Measurements from ENCODE around the gene EMP1. TPM values are rescaled to one million over a fixed set of nuclear protein-coding genes. Genes with fewer than 3 reads are reported as not detected.

The EMP1 gene
- total and polyA plus RNA-seq, 2 of the 8 experiments (the other 6 are each of a cell fraction or from before 2014, with no cell fraction given), result 0.17 to 0.65 TPM

DNA sequence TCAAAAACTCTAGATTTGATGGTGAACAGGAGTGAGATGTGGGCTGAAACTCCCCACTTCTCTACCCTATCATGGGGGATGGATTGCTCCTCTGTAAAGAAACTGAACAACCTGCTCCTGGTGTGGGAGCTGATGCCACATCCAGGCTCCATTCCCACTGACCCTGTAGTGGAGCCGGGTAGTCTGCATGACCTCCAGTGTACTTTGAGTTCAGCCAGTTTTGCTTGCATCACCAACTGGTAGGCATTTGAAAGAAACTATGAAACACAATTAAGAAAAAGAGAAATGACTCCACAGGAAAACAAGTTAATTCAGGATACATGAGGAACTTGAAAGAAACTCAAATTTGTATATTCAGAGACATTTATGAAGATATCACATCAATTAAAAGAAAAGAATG is 27.3 kb upstream of the EMP1 start:
- 88% methylated on average over 1 of the region's 1 CpG; no CpG with 5 or more reads in 1 of the 2 experiments for WGBS, 2 experiments (ENCODE audit: extremely low coverage in 1 of 2, insufficient coverage in 1 of 2, insufficient read length in 1 of 2, insufficient replicate concordance in 2 of 2, low coverage in 1 of 2, low lambda C conversion rate in 2 of 2, missing lambda C conversion rate in 1 of 2)
- Histone ChIP-seq H3K18ac (ENCODE audit: extremely low read depth, low read length) (no peak overlapping the region), H2AK5ac (ENCODE audit: low read depth, low read length) (no peak overlapping the region)
- TF ChIP-seq RXRA (IDR thresholded peaks at IDR 0.05; ENCODE audit: insufficient read depth, low read depth, low read length) (no peak), TAF1 (IDR thresholded peaks at IDR 0.05; ENCODE audit: low read depth, low read length) (no peak), GTF2F1 (IDR thresholded peaks at IDR 0.05; ENCODE audit: borderline replicate concordance, low read depth, low read length) (no peak), EP300 (IDR thresholded peaks at IDR 0.05; ENCODE audit: borderline replicate concordance in 1 of 2, low read depth in 2 of 2, low read length in 2 of 2) (no peak), CHD2 (IDR thresholded peaks at IDR 0.05; ENCODE audit: low read length) (no peak), BACH1 (IDR thresholded peaks at IDR 0.05; ENCODE audit: low read length) (no peak), JUND (IDR thresholded peaks at IDR 0.05; ENCODE audit: low read length) (no peak), KDM1A (IDR thresholded peaks at IDR 0.05; ENCODE audit: borderline replicate concordance, low read length) (no peak), KDM4A (IDR thresholded peaks at IDR 0.05; ENCODE audit: low read depth, low read length, severe bottlenecking) (no peak), FOSL1 (IDR thresholded peaks at IDR 0.05; ENCODE audit: insufficient read depth, low read depth, low read length) (no peak), BCL11A (IDR thresholded peaks at IDR 0.05; ENCODE audit: low read depth in 2 of 2, low read length in 2 of 2) (no peak), RNF2 (IDR thresholded peaks at IDR 0.05; ENCODE audit: borderline replicate concordance, low read depth, low read length, missing control alignments, poor library complexity, severe bottlenecking) (no peak), TBP (IDR thresholded peaks at IDR 0.05; ENCODE audit: low read depth, low read length) (no peak), CTBP2 (IDR thresholded peaks at IDR 0.05; ENCODE audit: borderline replicate concordance, insufficient read depth, insufficient read length, low read length) (no peak)

More for the DNA sequence above, 27.3 kb upstream of the EMP1 start:
- Histone ChIP-seq H4K8ac (ENCODE audit: extremely low read depth, insufficient read depth, low read length) (no peak overlapping the region), H4K5ac (ENCODE audit: insufficient read length, low read depth, low read length) (no peak overlapping the region), H3K4ac (replicated peaks; ENCODE audit: insufficient read length, low read depth, low read length) (no peak overlapping the region), H2BK12ac (ENCODE audit: low read depth, low read length) (0 out of 2 replicates have a peak overlapping the region, but pooled peaks have one; percentile 22), H2BK15ac (ENCODE audit: low read length) (no peak overlapping the region), H3K23ac (ENCODE audit: insufficient read length) (no peak overlapping the region), H3K56ac (replicated peaks; ENCODE audit: insufficient read length, low read depth, low read length) (no peak overlapping the region), H3K4me2 (ENCODE audit: insufficient read depth in 1 of 2, low read depth in 2 of 2, low read length in 2 of 2) (no peak overlapping the region), H3K27me3 (replicated peaks in 1 of 4; ENCODE audit: control insufficient read depth in 3 of 4, extremely low read depth in 1 of 4, insufficient read depth in 3 of 4, low read length in 3 of 4) (no peaks in the 10 kb centered on the region), H3K4me1 (replicated peaks in 1 of 4; ENCODE audit: control insufficient read depth in 3 of 4, insufficient read depth in 4 of 4, low read length in 3 of 4) (peaks cover 4 to 18% (median 13%) of the 10 kb centered on the region in 4 experiments), H3K36me3 (ENCODE audit: control insufficient read depth in 2 of 4, insufficient read depth in 4 of 4, low read length in 3 of 4) (peaks cover 0 to 4% (median 0%) of the 10 kb centered on the region in 4 experiments; a peak in 1 of 8 replicates), H2AFZ (ENCODE audit: low read length) (no peak overlapping the region), H3K27ac (ENCODE audit: low read depth, low read length) (no peak overlapping the region), H2BK5ac (ENCODE audit: low read depth, low read length) (no peak overlapping the region), H3K9ac (replicated peaks in 1 of 4; ENCODE audit: extremely low read depth in 1 of 4, low read depth in 3 of 4, low read length in 3 of 4) (no peak overlapping the region), H3K14ac (ENCODE audit: insufficient read length) (no peak overlapping the region), H3K4me3 (ENCODE audit: extremely low read depth in 1 of 4, insufficient read depth in 2 of 4, low read depth in 3 of 4, low read length in 4 of 4) (no peak overlapping the region), H4K91ac (replicated peaks; ENCODE audit: insufficient read length, low read length) (no peak overlapping the region), H2BK120ac (replicated peaks; ENCODE audit: low read depth, low read length) (no peak overlapping the region), H3K79me1 (ENCODE audit: low read depth, low read length) (no peaks in the 10 kb centered on the region), H3K9me3 (ENCODE audit: insufficient read depth in 2 of 2, low read depth in 1 of 2, low read length in 1 of 2) (no peaks in the 10 kb centered on the region), H3K23me2 (ENCODE audit: low read depth, low read length) (no peaks in the 10 kb centered on the region), H3K79me2 (ENCODE audit: control insufficient read depth in 1 of 2, insufficient read depth in 2 of 2, low read length in 2 of 2) (no peaks in the 10 kb centered on the region), H4K20me1 (replicated peaks in 1 of 2; ENCODE audit: control insufficient read depth in 1 of 2, insufficient read depth in 2 of 2, low read length in 2 of 2) (no peaks in the 10 kb centered on the region), H2BK20ac (ENCODE audit: low read length) (no peak overlapping the region)
- DNase-seq (ENCODE audit: low read depth in 1 of 2, low spot score in 2 of 2) (no peak), FAIRE-seq (no peak)
- POLR2A ChIA-PET (ENCODE audit: partially characterized antibody), result interaction anchor here (1.5 kb wide), 1 partner anchor 81 kb away, joined by 3 read pairs; no protein-coding TSS in a partner anchor
- CTCF ChIA-PET (ENCODE audit: partially characterized antibody), result interaction anchor here (0.6 to 1.1 kb wide), 2 partner anchors 35 to 87 kb away, joined by 3 read pairs; no protein-coding TSS in a partner anchor

Data from H1 (cell line).